Measurements from ENCODE around the gene PEBP1.

The PEBP1 gene

DNA sequence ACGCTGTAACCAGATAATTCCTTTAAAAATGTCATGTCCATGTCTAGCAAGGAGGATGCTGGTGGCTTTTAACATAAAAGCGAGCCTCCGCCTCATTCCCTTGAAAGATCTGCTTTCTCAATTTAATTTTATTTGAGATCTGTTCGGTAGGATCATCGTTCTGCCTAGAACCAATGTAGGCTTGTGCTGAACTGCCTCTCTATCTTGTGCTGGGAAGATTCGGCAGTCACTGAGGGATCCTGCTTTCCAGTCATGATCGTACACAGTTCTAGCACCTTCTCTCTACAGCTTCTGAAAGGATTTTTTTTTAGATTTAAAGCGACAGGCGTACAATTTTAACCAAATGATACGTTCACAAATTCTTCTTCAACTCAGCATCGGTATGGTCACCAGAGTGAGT is 54.3 kb downstream of the PEBP1 start:
- in situ Hi-C loops (cut with MboI; ENCODE audit: low sequenced_read_pairs), result no loop called here

DNA sequence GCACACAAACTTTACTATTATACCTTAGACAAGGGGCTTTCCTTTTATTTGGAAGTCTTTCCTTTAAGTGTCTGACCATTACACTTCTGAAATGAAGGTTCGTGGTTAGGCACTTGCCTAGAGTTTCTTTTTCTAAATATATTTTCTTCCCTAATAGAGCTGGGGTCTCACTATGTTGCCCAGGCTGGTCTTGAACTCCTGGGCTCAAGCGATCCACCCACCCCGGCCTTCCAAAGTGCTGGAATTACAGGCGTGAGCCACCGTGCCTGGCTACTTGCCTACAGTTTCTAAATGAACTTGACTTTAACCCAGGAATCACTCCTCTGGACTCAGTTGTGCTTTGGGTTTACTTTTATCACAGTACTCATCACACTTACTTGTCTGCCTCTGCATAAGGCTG is 57.6 kb downstream of the PEBP1 start:
- in situ Hi-C loops (cut with MboI; ENCODE audit: low sequenced_read_pairs), result no loop called here

DNA sequence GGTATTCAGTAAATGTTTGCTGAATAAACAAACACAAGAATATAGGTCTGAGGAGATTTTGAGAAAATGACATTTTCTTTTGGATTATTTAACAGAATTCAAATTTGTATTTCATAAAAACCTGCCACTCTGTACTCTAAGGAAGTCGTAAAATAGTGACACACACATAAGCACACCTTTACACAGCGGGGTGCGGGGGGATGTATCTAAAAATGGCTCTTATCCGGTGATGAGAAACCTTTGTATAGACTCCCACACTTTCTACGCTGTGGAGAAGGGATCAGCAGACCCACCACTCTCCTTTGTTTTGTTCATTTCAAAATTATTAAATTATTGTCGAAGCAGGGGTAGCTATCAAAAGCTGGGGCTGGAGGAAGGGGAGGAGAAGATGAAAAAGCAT is 58.0 kb downstream of the PEBP1 start:
- in situ Hi-C loops (cut with MboI; ENCODE audit: low sequenced_read_pairs), result no loop called here
